ENCODE results near the gene SUGP2. TPM values are rescaled to one million over a fixed set of nuclear protein-coding genes. Genes with fewer than 3 reads are reported as not detected.

Gene SUGP2
- total RNA-seq, 1 donor from 2014 or later = 123 TPM

GRCh38 chr19:18989316-18989715 is 44.0 kb downstream of the SUGP2 start:
- Histone ChIP-seq H3K36me3 (no peaks in the 10 kb centered on the region), H3K4me2 (no peak overlapping the region), H3K27ac (no peak overlapping the region), H3K79me2 (ENCODE audit: low read depth) (no peaks in the 10 kb centered on the region), H3K9ac (no peak overlapping the region), H2AFZ (replicated peaks) (no peak overlapping the region), H4K20me1 (ENCODE audit: low read depth) (no peaks in the 10 kb centered on the region), H3K27me3 (peaks cover 10% of the 10 kb centered on the region), H3K9me3 (ENCODE audit: low read depth) (no peaks in the 10 kb centered on the region), H3K4me1 (peaks cover 15% of the 10 kb centered on the region), H3K4me3 (no peak overlapping the region), H3F3A (ENCODE audit: low read depth) (peaks cover 34% of the 10 kb centered on the region)
- H3K4me3 Mint-ChIP-seq = no peak overlapping the region
- peaks cover 2% of the 10 kb centered on the region for H3K27me3 Mint-ChIP-seq (ENCODE audit: insufficient read depth, low read depth)
- no peaks in the 10 kb centered on the region for H3K9me3 Mint-ChIP-seq
- no peak overlapping the region for H3K27ac Mint-ChIP-seq
- peaks cover 15% of the 10 kb centered on the region for H3K36me3 Mint-ChIP-seq
- H3K4me1 Mint-ChIP-seq = peaks cover 20% of the 10 kb centered on the region
- no peak for DNase-seq (ENCODE audit: low spot score)
- no peak for TF ChIP-seq EZH2phosphoT487 (IDR thresholded peaks at IDR 0.05)
- TF ChIP-seq EZH2 (IDR thresholded peaks at IDR 0.05) = no peak
- TF ChIP-seq CTCF (IDR thresholded peaks at IDR 0.05) = no peak

- Mint-ChIP-seq H3K4me3 (no peak overlapping the region), H3K27me3 (ENCODE audit: insufficient read depth, low read depth) (peaks cover 2% of the 10 kb centered on the region), H3K4me1 (peaks cover 20% of the 10 kb centered on the region), H3K9me3 (no peaks in the 10 kb centered on the region), H3K36me3 (peaks cover 3% of the 10 kb centered on the region), H3K27ac (peak overlapping the region; percentile 83)
- TF ChIP-seq CTCF (IDR thresholded peaks at IDR 0.05) = no peak
- Histone ChIP-seq H3F3A (ENCODE audit: low read depth) (peaks cover 34% of the 10 kb centered on the region), H3K9me3 (ENCODE audit: low read depth) (no peaks in the 10 kb centered on the region), H3K9ac (no peak overlapping the region), H3K4me3 (no peak overlapping the region), H3K4me2 (no peak overlapping the region), H3K27me3 (peaks cover 28% of the 10 kb centered on the region), H3K27ac (no peak overlapping the region), H4K20me1 (ENCODE audit: low read depth) (no peaks in the 10 kb centered on the region), H2AFZ (replicated peaks) (no peak overlapping the region), H3K79me2 (ENCODE audit: low read depth) (no peaks in the 10 kb centered on the region), H3K4me1 (peaks cover 15% of the 10 kb centered on the region), H3K36me3 (no peaks in the 10 kb centered on the region)
- DNase-seq (ENCODE audit: low spot score) = no peak
These were observed 45.9 kb downstream of the SUGP2 start for GRCh38 chr19:18987456-18987855.

- peaks cover 4% of the 10 kb centered on the region for H3K27me3 Mint-ChIP-seq (ENCODE audit: insufficient read depth, low read depth)
- H3K27ac ChIP-seq = no peak overlapping the region
- no peak overlapping the region for H3K9ac ChIP-seq
- no peaks in the 10 kb centered on the region for H3K36me3 ChIP-seq
- no peaks in the 10 kb centered on the region for H3K79me2 ChIP-seq (ENCODE audit: low read depth)
- peaks cover 15% of the 10 kb centered on the region for H3K4me1 ChIP-seq
- H3F3A ChIP-seq (ENCODE audit: low read depth) = peaks cover 29% of the 10 kb centered on the region
- peaks cover 26% of the 10 kb centered on the region for H3K4me1 Mint-ChIP-seq
- H3K36me3 Mint-ChIP-seq = no peaks in the 10 kb centered on the region
- DNase-seq (ENCODE audit: low spot score) = peak; percentile 83
- H3K27me3 ChIP-seq = peaks cover 41% of the 10 kb centered on the region
- H4K20me1 ChIP-seq (ENCODE audit: low read depth) = no peaks in the 10 kb centered on the region
- peak overlapping the region; percentile 96 for H3K27ac Mint-ChIP-seq
- no peak for TF ChIP-seq EZH2phosphoT487 (IDR thresholded peaks at IDR 0.05)
- no peak for TF ChIP-seq EZH2 (IDR thresholded peaks at IDR 0.05)
- TF ChIP-seq CTCF (IDR thresholded peaks at IDR 0.05) = no peak
- peak overlapping the region; percentile 42 for H3K4me2 ChIP-seq
- no peaks in the 10 kb centered on the region for H3K9me3 ChIP-seq (ENCODE audit: low read depth)
- peak overlapping the region; percentile 56 for H3K4me3 Mint-ChIP-seq
- no peak overlapping the region for H3K4me3 ChIP-seq
- no peaks in the 10 kb centered on the region for H3K9me3 Mint-ChIP-seq
- no peak overlapping the region for H2AFZ ChIP-seq (replicated peaks)
These were observed 48.1 kb downstream of the SUGP2 start for GRCh38 chr19:18985257-18985656.
